NCI-H69 (cell line): ENCODE results near the gene PHF14.
"Not testable (repeated sequence)": the region's sequence is repeated elsewhere in the genome, so short reads cannot be mapped to it uniquely, and the experiment has no call there.

Experiments used
- DNase-seq: peaks from one replicate; lab custom pipeline; 2025; lab: John Stamatoyannopoulos, UW

PHF14 gene

GRCh38 chr7:10973061-10973941, at the start of gene PHF14:
PHF14 (plus strand) TSS chr7:10973872; CDS start chr7:10974324, 452 bp downstream.
- DNase-seq = peak; percentile 99

- no peak for DNase-seq
Measured at GRCh38 chr7:10924370-10924769, 49.3 kb upstream of the PHF14 start.

GRCh38 chr7:10928203-10928602, 45.5 kb upstream of the PHF14 start:
- not testable (repeated sequence) for DNase-seq

GRCh38 chr7:10930551-10930950, 43.1 kb upstream of the PHF14 start:
- DNase-seq = no peak

- no peak for DNase-seq
Measured at GRCh38 chr7:10931161-10931560, 42.5 kb upstream of the PHF14 start.

- DNase-seq = no peak
Measured at GRCh38 chr7:10934292-10934691, 39.4 kb upstream of the PHF14 start.

- DNase-seq = peak; percentile 63
Measured at GRCh38 chr7:10939237-10939910, 34.3 kb upstream of the PHF14 start.

- peak; percentile 99 for DNase-seq
Measured at GRCh38 chr7:10939911-10940703, 33.6 kb upstream of the PHF14 start.

- peak; percentile 92 for DNase-seq
Measured at GRCh38 chr7:10940704-10941355, 32.8 kb upstream of the PHF14 start.

GRCh38 chr7:10950494-10950893, 23.2 kb upstream of the PHF14 start:
- DNase-seq = no peak

GRCh38 chr7:10950974-10951578, 22.6 kb upstream of the PHF14 start:
- not testable (repeated sequence) for DNase-seq

GRCh38 chr7:10952588-10952987, 21.1 kb upstream of the PHF14 start:
- DNase-seq = no peak

GRCh38 chr7:10953078-10953750, 20.5 kb upstream of the PHF14 start:
- DNase-seq = not testable (repeated sequence)

- DNase-seq = no peak
Measured at GRCh38 chr7:10956528-10956927, 17.1 kb upstream of the PHF14 start.

- DNase-seq = not testable (repeated sequence)
Measured at GRCh38 chr7:10960242-10960641, 13.4 kb upstream of the PHF14 start.

GRCh38 chr7:10965016-10965415, 8.7 kb upstream of the PHF14 start:
- DNase-seq = not testable (repeated sequence)

GRCh38 chr7:10972174-10972573, 1.5 kb upstream of the PHF14 start:
- DNase-seq = no peak

- peak; percentile 83 for DNase-seq
Measured at GRCh38 chr7:10973942-10974911, 555 bp downstream of the PHF14 start.

GRCh38 chr7:10977113-10977512, 3.4 kb downstream of the PHF14 start:
- no peak for DNase-seq

- DNase-seq = no peak
Measured at GRCh38 chr7:10981317-10981716, 7.6 kb downstream of the PHF14 start.
